CD4-positive, alpha-beta T cell (primary cell): ENCODE measurements around the gene FEV. TPM values are rescaled to one million over a fixed set of nuclear protein-coding genes. Genes with fewer than 3 reads are reported as not detected.

Source experiments
- ATAC-seq: fragments of 200-7000 bp; cut with Tn5 transposase; one replicate; pipeline ENCODE4 v1.10.0; 2022; ENCODE audit warnings: mild to moderate bottlenecking; ENCODE audit not compliant: poor library complexity
- CTCF ChIA-PET: fragments of 350-600 bp; sonication (Branson Sonifier 250); formaldehyde crosslinking; loops from one replicate; lab custom pipeline; 2021; ENCODE audit warnings: antibody characterized with exemption, inconsistent platforms; lab: Charles Lee
- POLR2A ChIA-PET: fragments of 350-600 bp; sonication (Branson Sonifier 250); formaldehyde crosslinking; loops from one replicate; lab custom pipeline; 2021; ENCODE audit warnings: antibody characterized with exemption, inconsistent platforms; lab: Charles Lee
- DNase-seq, 14 experiments: peaks; one replicate each; pipeline ENCODE4 v3.0.0-alpha.2; 2013 to 2020; ENCODE audit warnings: mixed read lengths in 2 of 14
- H3K27ac ChIP-seq, 2 donors: one replicate each; pipeline versions ENCODE4 v1.5.1 to v1.7.0; 2013; ENCODE audit warnings: low read length in 2 of 2, low read depth in 1 of 2, mild to moderate bottlenecking in 1 of 2
- H3K27me3 ChIP-seq, 2 experiments: 1 replicate in 1 of 2; 2 replicates in 1 of 2; pipeline versions ENCODE4 v1.6.1 to v1.7.0; 2013; ENCODE audit warnings: low read length in 2 of 2, control low read depth in 1 of 2, mild to moderate bottlenecking in 1 of 2, moderate library complexity in 1 of 2; ENCODE audit not compliant: insufficient read depth in 2 of 2, control insufficient read depth in 1 of 2
- H3K36me3 ChIP-seq: one replicate; pipeline ENCODE4 v1.6.1; 2013; ENCODE audit warnings: low read length, control low read depth; ENCODE audit not compliant: insufficient read depth
- H3K4me1 ChIP-seq: one replicate; pipeline ENCODE4 v1.6.1; 2013; ENCODE audit warnings: low read length, control low read depth; ENCODE audit not compliant: insufficient read depth
- H3K4me3 ChIP-seq: one replicate; pipeline ENCODE4 v1.5.1; 2013; ENCODE audit warnings: mild to moderate bottlenecking, low read length, moderate library complexity
- H3K9me3 ChIP-seq, 2 experiments: 1 replicate in 1 of 2; 2 replicates in 1 of 2; pipeline versions ENCODE4 v1.6.1 to v1.7.0; 2013; ENCODE audit warnings: low read length in 2 of 2, mild to moderate bottlenecking in 2 of 2, control low read depth in 1 of 2, moderate library complexity in 1 of 2; ENCODE audit not compliant: control insufficient read depth in 1 of 2, insufficient read depth in 1 of 2
- H3K27ac Mint-ChIP-seq: one replicate; pipeline ENCODE4 v1.8.0; 2020; ENCODE audit warnings: mixed read lengths
- H3K27me3 Mint-ChIP-seq: one replicate; pipeline ENCODE4 v1.8.0; 2021; ENCODE audit warnings: mixed read lengths
- H3K36me3 Mint-ChIP-seq: one replicate; pipeline ENCODE4 v1.8.0; 2021; ENCODE audit warnings: low read depth, mixed read lengths
- H3K4me1 Mint-ChIP-seq: one replicate; pipeline ENCODE4 v1.8.0; 2021; ENCODE audit warnings: low read depth, mixed read lengths
- H3K4me3 Mint-ChIP-seq: one replicate; pipeline ENCODE4 v1.8.0; 2020; ENCODE audit warnings: mild to moderate bottlenecking, mixed read lengths
- H3K9me3 Mint-ChIP-seq: one replicate; pipeline ENCODE4 v1.8.0; 2020; ENCODE audit warnings: mixed read lengths
- CTCF ChIP-seq: fragments of 200-600 bp; IDR thresholded peaks from one replicate; pipeline ENCODE4 v1.8.0; 2022; ENCODE audit warnings: antibody characterized with exemption, mild to moderate bottlenecking
- intact Hi-C, 2 experiments: fragments of 100-400 bp; cut with DNase I in 1 of 2; cut with micrococcal nuclease in 1 of 2; formaldehyde crosslinking; loops; one replicate each; pipeline versions ENCODE4 v1.15.1 to v1.9.0; 2023 to 2025; cut with DNase I, micrococcal nuclease
- total RNA-seq, 174 experiments: library from RNA in 2 of 174; stranded (reverse) in 2 of 174; gene quantifications; one replicate each; pipeline ENCODE4 v1.2.3 and lab custom pipeline; 2021 to 2026

FEV gene
- total RNA-seq, 2 experiments from 2014 or later: not detected

- Histone ChIP-seq H3K27ac (no peak overlapping the region), H3K27me3 (peaks cover 36 to 54% of the 10 kb centered on the region in 2 experiments), H3K4me3 (no peak overlapping the region), H3K9me3 (peaks cover 0 to 5% of the 10 kb centered on the region in 2 experiments), H3K4me1 (peaks cover 7% of the 10 kb centered on the region), H3K36me3 (no peaks in the 10 kb centered on the region)
- Mint-ChIP-seq H3K36me3 (no peaks in the 10 kb centered on the region), H3K4me1 (no peaks in the 10 kb centered on the region), H3K27ac (no peak overlapping the region), H3K27me3 (peaks cover 92% of the 10 kb centered on the region), H3K9me3 (no peaks in the 10 kb centered on the region), H3K4me3 (no peak overlapping the region)
- TF ChIP-seq CTCF: no peak
- CTCF ChIA-PET: no interaction called here
- ATAC-seq (no peak), DNase-seq (no peak)
- POLR2A ChIA-PET: no interaction called here
- intact Hi-C loops: no loop called here
These were observed 30.3 kb downstream of the FEV start for GRCh38 chr2:218954541-218955300.

- Mint-ChIP-seq H3K27me3 (peaks cover 88% of the 10 kb centered on the region), H3K27ac (no peak overlapping the region), H3K36me3 (no peaks in the 10 kb centered on the region), H3K4me1 (no peaks in the 10 kb centered on the region), H3K4me3 (no peak overlapping the region), H3K9me3 (no peaks in the 10 kb centered on the region)
- ChIA-PET CTCF (interaction anchor here (1.3 kb wide), 2 partner anchors 12 to 27 kb away, joined by 4 to 5 read pairs; no protein-coding TSS in a partner anchor), POLR2A (no interaction called here)
- ATAC-seq: no peak
- Histone ChIP-seq H3K27ac (no peak overlapping the region), H3K4me1 (no peaks in the 10 kb centered on the region), H3K36me3 (no peaks in the 10 kb centered on the region), H3K9me3 (no peaks in the 10 kb centered on the region), H3K27me3 (peaks cover 30 to 45% of the 10 kb centered on the region in 2 experiments), H3K4me3 (no peak overlapping the region)
- intact Hi-C loops: no loop called here
- DNase-seq: no peak
- TF ChIP-seq CTCF: no peak
These were observed 31.5 kb downstream of the FEV start for GRCh38 chr2:218953366-218953954.

GRCh38 chr2:218952160-218952559 lies 32.8 kb downstream of the FEV start:
- CTCF ChIA-PET: interaction anchor here (1.3 kb wide), 1 partner anchor 11 kb away, joined by 5 read pairs; no protein-coding TSS in a partner anchor

More at GRCh38 chr2:218952160-218952559, 32.8 kb downstream of the FEV start:
- no peak for DNase-seq
- Mint-ChIP-seq H3K27me3 (peaks cover 79% of the 10 kb centered on the region), H3K27ac (no peak overlapping the region), H3K9me3 (no peaks in the 10 kb centered on the region), H3K4me3 (no peak overlapping the region), H3K36me3 (no peaks in the 10 kb centered on the region), H3K4me1 (no peaks in the 10 kb centered on the region)
- no peak overlapping the region for H3K4me3 ChIP-seq
- no peaks in the 10 kb centered on the region for H3K4me1 ChIP-seq
- intact Hi-C loops: no loop called here
- peaks cover 23 to 34% of the 10 kb centered on the region in 2 experiments for H3K27me3 ChIP-seq
- no peaks in the 10 kb centered on the region for H3K36me3 ChIP-seq
- no peak for ATAC-seq
- no peaks in the 10 kb centered on the region for H3K9me3 ChIP-seq
- POLR2A ChIA-PET: no interaction called here
- TF ChIP-seq CTCF: no peak
- H3K27ac ChIP-seq: no peak overlapping the region
